Measurements from ENCODE around the gene PDCD6IP. TPM values are rescaled to one million over a fixed set of nuclear protein-coding genes. Genes with fewer than 3 reads are reported as not detected.

PDCD6IP gene
- total RNA-seq, 1 donor from 2014 or later: 217 TPM

GRCh38 chr3:33758281-33758680, 40.1 kb upstream of the PDCD6IP start:
- H3K4me1 Mint-ChIP-seq (ENCODE audit: unreplicated experiment): no peaks in the 10 kb centered on the region
- no peak for DNase-seq (ENCODE audit: extremely low spot score, unreplicated experiment)
- H3K9me3 Mint-ChIP-seq (ENCODE audit: unreplicated experiment): peaks cover 18% of the 10 kb centered on the region
- H3K27me3 Mint-ChIP-seq (ENCODE audit: unreplicated experiment): peaks cover 5% of the 10 kb centered on the region
- no peak overlapping the region for H3K27ac Mint-ChIP-seq (ENCODE audit: unreplicated experiment)
- no peaks in the 10 kb centered on the region for H3K36me3 Mint-ChIP-seq (ENCODE audit: unreplicated experiment)
- no peak overlapping the region for H3K4me3 Mint-ChIP-seq (ENCODE audit: unreplicated experiment)
- TF ChIP-seq CTCF (IDR thresholded peaks at IDR 0.05): no peak

DNA sequence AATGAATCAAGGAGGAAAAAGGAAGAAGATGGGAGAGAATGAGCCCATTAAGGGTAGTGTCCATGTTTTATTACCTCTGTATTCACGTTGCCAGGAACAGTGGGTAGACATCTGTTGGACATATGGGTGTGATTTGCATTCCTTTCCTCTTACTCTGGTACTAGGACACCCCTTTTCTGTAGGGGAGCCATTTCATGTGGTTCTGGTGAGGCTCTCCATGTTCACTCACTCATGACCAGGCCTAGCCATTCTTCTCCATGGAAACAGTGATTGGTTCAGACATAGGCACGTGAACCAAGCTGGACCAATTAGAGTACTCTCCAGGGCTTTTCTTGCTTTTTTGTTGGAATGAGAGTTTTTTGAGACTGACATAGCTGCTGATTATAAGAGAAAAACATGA, 39.6 kb upstream of the PDCD6IP start:
- Mint-ChIP-seq H3K27me3 (ENCODE audit: unreplicated experiment) (peaks cover 9% of the 10 kb centered on the region), H3K36me3 (ENCODE audit: unreplicated experiment) (no peaks in the 10 kb centered on the region), H3K27ac (ENCODE audit: unreplicated experiment) (no peak overlapping the region), H3K4me3 (ENCODE audit: unreplicated experiment) (no peak overlapping the region), H3K9me3 (ENCODE audit: unreplicated experiment) (peaks cover 18% of the 10 kb centered on the region), H3K4me1 (ENCODE audit: unreplicated experiment) (no peaks in the 10 kb centered on the region)
- DNase-seq (ENCODE audit: extremely low spot score, unreplicated experiment): no peak
- no peak for TF ChIP-seq CTCF (IDR thresholded peaks at IDR 0.05)

GRCh38 chr3:33768578-33769330, 29.7 kb upstream of the PDCD6IP start:
- Mint-ChIP-seq H3K27me3 (ENCODE audit: unreplicated experiment) (peaks cover 7% of the 10 kb centered on the region), H3K27ac (ENCODE audit: unreplicated experiment) (no peak overlapping the region), H3K36me3 (ENCODE audit: unreplicated experiment) (no peaks in the 10 kb centered on the region), H3K4me3 (ENCODE audit: unreplicated experiment) (no peak overlapping the region), H3K4me1 (ENCODE audit: unreplicated experiment) (no peaks in the 10 kb centered on the region), H3K9me3 (ENCODE audit: unreplicated experiment) (no peaks in the 10 kb centered on the region)
- DNase-seq (ENCODE audit: extremely low spot score, unreplicated experiment): no peak
- no peak for TF ChIP-seq CTCF (IDR thresholded peaks at IDR 0.05)

GRCh38 chr3:33773637-33774036, 24.8 kb upstream of the PDCD6IP start:
- Mint-ChIP-seq H3K4me1 (ENCODE audit: unreplicated experiment) (no peaks in the 10 kb centered on the region), H3K27ac (ENCODE audit: unreplicated experiment) (no peak overlapping the region), H3K9me3 (ENCODE audit: unreplicated experiment) (no peaks in the 10 kb centered on the region), H3K4me3 (ENCODE audit: unreplicated experiment) (no peak overlapping the region), H3K36me3 (ENCODE audit: unreplicated experiment) (no peaks in the 10 kb centered on the region), H3K27me3 (ENCODE audit: unreplicated experiment) (peaks cover 2% of the 10 kb centered on the region)
- DNase-seq (ENCODE audit: extremely low spot score, unreplicated experiment): no peak
- TF ChIP-seq CTCF (IDR thresholded peaks at IDR 0.05): no peak

DNA sequence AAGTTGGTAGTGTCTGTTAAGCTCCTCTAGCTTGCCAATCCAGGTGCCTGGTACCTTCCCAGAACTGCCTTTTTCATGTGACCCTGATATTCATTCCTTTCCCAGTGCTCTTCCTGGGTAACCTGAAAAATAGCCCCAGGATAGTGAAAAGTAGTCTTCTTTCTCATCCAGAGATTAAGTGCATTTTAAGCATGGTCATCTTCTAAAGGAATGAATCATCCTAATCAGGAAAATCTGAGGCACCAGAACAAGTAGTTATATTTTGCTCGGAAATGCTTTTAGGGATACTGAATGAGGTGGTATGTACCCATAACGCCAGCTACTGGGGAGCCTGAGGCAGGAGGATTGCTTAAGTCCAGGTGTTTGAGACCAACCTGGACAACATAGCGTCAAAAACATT, 23.1 kb upstream of the PDCD6IP start:
- Mint-ChIP-seq H3K4me1 (ENCODE audit: unreplicated experiment) (peaks cover 8% of the 10 kb centered on the region), H3K9me3 (ENCODE audit: unreplicated experiment) (no peaks in the 10 kb centered on the region), H3K27ac (ENCODE audit: unreplicated experiment) (no peak overlapping the region), H3K4me3 (ENCODE audit: unreplicated experiment) (no peak overlapping the region), H3K36me3 (ENCODE audit: unreplicated experiment) (no peaks in the 10 kb centered on the region), H3K27me3 (ENCODE audit: unreplicated experiment) (peaks cover 2% of the 10 kb centered on the region)
- TF ChIP-seq CTCF (IDR thresholded peaks at IDR 0.05): no peak
- no peak for DNase-seq (ENCODE audit: extremely low spot score, unreplicated experiment)
